GM18520 (cell line): ENCODE data around the gene SLC6A9.

Experiments
- ATAC-seq: cut with Tn5 transposase; IDR thresholded peaks from one replicate; pipeline ENCODE4 v1.9.1; 2021; ENCODE audit not compliant: unreplicated experiment

Gene SLC6A9

GRCh38 chr1:44008259-44008658 is 23.0 kb downstream of the SLC6A9 start:
- ATAC-seq, result no peak

- no peak for ATAC-seq
Observed at GRCh38 chr1:44002606-44003157, 28.6 kb downstream of the SLC6A9 start.

GRCh38 chr1:44002165-44002564 is 29.1 kb downstream of the SLC6A9 start:
- ATAC-seq, result no peak

GRCh38 chr1:44000122-44000665 is 31.1 kb downstream of the SLC6A9 start:
- no peak for ATAC-seq

- ATAC-seq, result no peak
Observed at GRCh38 chr1:43999455-43999854, 31.8 kb downstream of the SLC6A9 start.

- ATAC-seq, result no peak
Observed at GRCh38 chr1:43998000-43998378, 33.3 kb downstream of the SLC6A9 start.

- ATAC-seq, result no peak
Observed at GRCh38 chr1:43997295-43997999, 33.8 kb downstream of the SLC6A9 start.

- no peak for ATAC-seq
Observed at GRCh38 chr1:43996733-43997115, 34.5 kb downstream of the SLC6A9 start.

- ATAC-seq, result no peak
Observed at GRCh38 chr1:43995984-43996732, 35.1 kb downstream of the SLC6A9 start.

GRCh38 chr1:43994794-43995790 is 36.2 kb downstream of the SLC6A9 start:
- no peak for ATAC-seq

- ATAC-seq, result no peak
Observed at GRCh38 chr1:43994071-43994470, 37.2 kb downstream of the SLC6A9 start.

- ATAC-seq, result no peak
Observed at GRCh38 chr1:43993206-43993914, 37.9 kb downstream of the SLC6A9 start.

GRCh38 chr1:43992232-43992995 is 38.8 kb downstream of the SLC6A9 start:
- ATAC-seq, result no peak

GRCh38 chr1:43991476-43992231 is 39.6 kb downstream of the SLC6A9 start, which contains the start of gene CCDC24:
Gene CCDC24, plus strand, starts transcription at chr1:43991599. Its CDS starts 280 bp downstream, at chr1:43991879.
- peak; percentile 55 for ATAC-seq

GRCh38 chr1:43991200-43991475 is 40.1 kb downstream of the SLC6A9 start:
- ATAC-seq, result no peak

GRCh38 chr1:43990271-43991199 is 40.7 kb downstream of the SLC6A9 start:
- ATAC-seq, result no peak

- no peak for ATAC-seq
Observed at GRCh38 chr1:43987159-43987902, 43.9 kb downstream of the SLC6A9 start.
